Measurements from ENCODE around the gene CBFA2T3.

CBFA2T3 gene

DNA sequence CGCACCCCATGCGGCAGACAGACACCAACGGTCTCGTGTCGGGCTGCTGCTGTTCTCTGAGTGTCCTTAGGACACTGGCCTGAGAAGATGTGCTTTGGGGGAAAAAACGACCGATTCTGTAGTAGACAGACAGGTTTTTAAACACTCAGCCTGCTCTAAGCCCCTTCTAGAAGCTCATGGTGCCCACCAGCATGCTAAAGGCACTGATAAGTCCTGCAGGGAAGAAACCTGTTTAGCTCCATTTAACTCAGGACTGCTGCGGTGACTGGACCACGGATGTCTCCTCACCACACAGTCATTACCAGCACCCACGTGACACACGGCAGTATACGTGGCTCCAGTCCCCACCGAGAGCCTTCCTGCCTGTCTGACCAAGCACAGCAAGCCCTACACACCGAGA lies 146.2 kb downstream of the CBFA2T3 start:
- no peak for DNase-seq

DNA sequence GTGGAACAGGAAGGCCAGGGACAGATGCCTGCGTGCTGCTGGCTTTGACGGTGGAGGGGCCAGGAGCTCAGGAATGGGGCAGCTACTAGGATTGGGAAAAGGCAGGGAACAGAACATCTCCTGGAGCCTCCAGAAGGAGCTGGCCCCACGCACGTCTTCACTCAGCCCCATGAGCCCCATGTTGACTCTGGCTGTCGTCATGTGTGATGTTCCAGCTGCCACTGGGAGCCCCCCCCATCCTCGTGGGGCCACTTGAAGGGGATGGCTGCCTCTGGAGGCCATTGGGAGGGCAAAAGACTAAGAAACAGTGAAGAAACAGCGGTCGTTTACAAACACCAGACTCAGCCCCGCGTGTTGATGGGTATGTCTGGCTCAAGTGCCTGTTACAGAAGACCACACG lies 146.7 kb downstream of the CBFA2T3 start:
- DNase-seq = no peak

DNA sequence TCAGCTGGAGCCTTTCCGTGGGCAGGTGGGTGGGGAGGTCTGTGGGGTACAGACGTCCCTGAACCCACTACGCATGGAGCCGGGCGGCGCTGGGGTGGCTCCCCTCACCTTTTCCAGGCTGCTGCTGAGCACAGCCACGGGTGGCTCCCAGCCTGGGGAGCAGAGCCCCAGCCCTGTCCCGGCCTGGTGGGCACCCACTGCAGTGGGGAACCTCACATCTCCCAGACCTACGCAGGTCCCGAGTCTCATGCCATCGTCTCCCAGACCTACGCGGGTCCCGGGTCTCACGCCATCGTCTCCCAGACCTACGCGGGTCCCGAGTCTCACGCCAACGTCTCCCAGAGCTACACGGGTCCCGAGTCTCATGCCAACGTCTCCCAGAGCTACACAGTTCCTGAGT lies 148.3 kb downstream of the CBFA2T3 start:
- no peak for DNase-seq

DNA sequence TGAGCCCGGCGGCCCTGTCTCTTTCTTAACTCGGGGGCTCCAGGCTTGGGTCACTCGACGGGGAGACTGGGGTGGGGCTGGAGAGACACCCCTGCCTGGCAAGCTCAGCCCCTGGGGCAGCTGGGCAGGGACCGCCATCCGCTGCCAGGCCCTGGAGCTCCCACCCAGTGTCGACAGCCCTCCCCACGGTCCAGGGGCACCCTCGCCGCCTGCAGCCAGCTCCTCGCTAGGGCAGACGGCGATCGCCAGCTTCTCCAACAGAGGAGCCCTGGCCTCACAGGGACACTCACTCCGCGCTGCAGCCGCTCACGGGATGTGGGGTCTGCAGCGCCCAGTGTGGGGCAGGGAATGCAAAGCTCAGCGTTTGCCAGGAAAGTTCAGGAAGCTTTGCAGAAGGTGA lies 149.3 kb downstream of the CBFA2T3 start:
- no peak for DNase-seq

DNA sequence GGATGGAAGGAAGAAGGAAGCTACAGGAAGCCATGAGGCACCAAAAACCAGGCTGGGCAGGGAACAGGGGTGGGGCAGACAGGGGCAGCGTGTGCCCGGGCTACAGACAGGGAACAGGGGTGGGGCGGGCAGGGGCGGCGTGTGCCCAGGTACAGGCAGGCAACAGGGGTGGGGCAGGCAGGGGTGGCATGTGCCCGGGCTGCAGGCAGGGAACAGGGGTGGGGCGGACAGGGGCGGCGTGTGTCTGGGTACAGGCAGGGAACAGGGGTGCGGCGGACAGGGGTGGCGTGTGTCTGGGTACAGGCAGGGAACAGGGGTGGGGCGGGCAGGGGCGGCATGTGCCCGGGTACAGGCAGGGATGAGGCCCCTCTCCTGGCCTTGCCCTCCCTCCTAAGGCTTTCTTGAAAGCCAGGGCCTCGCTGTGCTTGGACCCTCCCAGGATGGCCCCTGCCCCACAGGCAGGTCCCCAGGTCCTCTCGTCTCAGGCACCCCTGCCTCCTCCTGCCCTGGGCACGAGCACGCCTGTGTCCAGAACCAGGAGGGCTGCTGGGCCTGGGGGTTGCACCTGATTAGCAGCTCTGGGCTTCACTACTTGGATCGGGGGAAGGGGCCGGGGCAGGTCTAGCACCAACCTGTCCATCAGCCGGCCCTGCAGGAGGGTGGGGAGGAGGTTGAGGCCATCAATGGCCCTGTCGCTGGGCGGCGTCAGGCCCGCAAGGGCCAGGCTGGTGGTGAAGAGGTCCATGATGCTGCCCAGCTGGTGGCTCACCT lies 150.8 kb downstream of the CBFA2T3 start:
- no peak for DNase-seq

DNA sequence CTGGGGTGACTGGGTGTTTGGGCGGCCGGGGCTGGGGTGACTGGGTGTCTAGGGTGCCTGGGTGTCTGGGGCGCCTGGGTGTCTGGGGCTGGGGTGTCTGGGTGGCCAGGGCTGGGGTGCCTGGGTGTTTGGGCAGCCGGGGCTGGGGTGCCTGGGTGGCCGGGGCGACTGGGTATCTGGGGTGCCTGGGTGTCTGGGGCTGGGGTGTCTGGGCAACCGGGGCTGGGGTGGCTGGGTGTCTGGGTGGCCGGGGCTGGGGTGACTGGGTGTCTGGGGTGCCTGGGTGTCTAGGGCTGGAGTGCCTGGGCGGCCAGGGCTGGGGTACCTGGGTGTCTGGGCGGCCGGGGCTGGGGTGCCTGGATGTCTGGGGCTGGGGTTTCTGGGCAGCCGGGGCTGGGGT lies 151.9 kb downstream of the CBFA2T3 start:
- no peak for DNase-seq

Measured in activated CD4-positive, alpha-beta T cell treated with anti-CD3 and anti-CD28 coated beads, Interleukin-2, amount 50 U/mL, for 4 hours (primary cell).